Retinal pigment epithelial cell (primary cell): ENCODE data around the gene ATXN7L1.

Experiments used
- DNase-seq: peaks from one replicate; pipeline ENCODE4 v3.0.0-alpha.2; 2010; ENCODE audit warnings: low read depth
- H3K4me3 ChIP-seq: 2 replicates; pipeline ENCODE4 v1.5.1; 2011; ENCODE audit warnings: mild to moderate bottlenecking, low read length, control low read depth, moderate library complexity
- TF ChIP-seq, protein P1 (sequence below): conservative IDR thresholded peaks from 2 replicates; pipeline ENCODE4 v1.5.1; 2011; ENCODE audit warnings: low read depth, low read length, control low read depth, inconsistent platforms

ATXN7L1 gene

DNA sequence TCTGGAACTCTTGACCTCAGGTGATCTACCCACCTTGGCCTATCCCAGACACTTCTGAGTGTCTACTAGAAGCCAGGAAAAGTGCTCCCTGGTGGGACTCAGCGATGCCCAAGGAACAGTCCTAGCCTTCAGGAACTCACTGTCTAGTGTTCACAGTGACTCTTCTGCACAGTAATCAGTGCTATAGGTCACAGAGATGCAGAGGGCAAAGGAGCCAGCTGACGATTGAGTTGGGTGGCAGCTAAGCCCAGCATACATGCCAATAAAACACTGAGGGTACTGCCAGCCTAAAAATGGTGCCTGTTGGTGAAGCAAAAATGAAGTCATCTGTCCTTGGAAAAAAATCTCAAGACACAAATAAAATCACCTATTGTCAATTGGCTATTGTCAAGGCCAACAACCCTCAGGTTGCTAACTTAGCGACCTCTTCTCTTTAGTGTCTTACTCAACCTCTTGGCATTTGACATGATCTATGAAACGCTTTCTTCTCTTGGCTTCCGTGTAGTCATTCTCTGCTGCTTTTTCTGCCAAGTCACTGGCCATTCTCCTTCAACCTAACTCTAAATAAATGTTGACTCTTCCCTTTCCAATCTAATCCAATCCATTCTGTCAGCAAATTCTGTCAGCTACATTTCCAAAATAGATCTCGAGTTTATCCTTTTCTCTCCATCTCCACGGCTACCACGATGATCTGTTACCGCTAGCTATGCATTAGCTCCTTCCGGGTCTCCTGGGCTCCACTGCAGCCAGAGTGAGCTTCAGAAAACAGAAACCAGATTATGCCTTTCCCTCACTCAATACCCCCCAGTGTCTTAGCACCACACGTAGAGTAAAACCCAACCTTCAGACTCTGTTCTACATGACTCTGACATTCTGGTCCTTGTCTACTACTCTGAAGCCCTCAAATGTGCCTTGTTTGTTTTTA, 99.2 kb downstream of the ATXN7L1 start:
- TF ChIP-seq, protein P1, sequence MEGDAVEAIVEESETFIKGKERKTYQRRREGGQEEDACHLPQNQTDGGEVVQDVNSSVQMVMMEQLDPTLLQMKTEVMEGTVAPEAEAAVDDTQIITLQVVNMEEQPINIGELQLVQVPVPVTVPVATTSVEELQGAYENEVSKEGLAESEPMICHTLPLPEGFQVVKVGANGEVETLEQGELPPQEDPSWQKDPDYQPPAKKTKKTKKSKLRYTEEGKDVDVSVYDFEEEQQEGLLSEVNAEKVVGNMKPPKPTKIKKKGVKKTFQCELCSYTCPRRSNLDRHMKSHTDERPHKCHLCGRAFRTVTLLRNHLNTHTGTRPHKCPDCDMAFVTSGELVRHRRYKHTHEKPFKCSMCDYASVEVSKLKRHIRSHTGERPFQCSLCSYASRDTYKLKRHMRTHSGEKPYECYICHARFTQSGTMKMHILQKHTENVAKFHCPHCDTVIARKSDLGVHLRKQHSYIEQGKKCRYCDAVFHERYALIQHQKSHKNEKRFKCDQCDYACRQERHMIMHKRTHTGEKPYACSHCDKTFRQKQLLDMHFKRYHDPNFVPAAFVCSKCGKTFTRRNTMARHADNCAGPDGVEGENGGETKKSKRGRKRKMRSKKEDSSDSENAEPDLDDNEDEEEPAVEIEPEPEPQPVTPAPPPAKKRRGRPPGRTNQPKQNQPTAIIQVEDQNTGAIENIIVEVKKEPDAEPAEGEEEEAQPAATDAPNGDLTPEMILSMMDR, result no peak
- no peak overlapping the region for H3K4me3 ChIP-seq
- no peak for DNase-seq

DNA sequence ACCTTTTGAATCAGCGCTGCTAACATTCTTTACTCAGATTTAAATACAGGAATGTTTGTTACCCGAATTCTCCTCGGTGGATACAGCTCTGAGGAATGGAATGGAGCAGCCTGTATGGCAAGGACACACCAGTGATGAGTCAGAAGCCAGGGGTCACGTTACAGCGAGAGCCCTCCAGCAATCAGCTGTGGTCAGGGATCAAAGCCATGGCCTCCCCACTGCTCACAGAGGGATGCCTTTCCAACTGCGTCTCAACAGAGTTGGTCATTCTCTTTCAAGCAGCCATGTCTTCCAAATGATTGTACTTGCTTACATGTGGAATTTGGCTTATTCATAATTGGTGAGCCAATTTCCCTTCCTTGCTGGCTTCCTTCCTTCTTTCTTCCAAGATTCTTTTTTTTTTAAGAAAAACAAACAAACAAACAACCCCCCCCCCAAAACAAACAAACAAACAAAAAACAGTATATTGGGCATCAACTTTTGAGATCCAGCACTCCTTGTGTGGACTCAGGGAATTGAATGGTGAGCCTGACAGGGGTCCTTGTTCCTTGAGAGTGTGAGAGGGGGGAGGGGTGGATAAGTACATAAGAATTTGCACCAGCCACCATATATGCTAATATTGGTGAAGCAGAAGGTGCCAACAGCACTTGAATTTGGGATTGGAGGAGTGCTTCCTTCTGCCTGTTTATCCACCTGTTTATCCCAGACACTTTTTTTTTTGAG, 100.2 kb downstream of the ATXN7L1 start:
- H3K4me3 ChIP-seq, result no peak overlapping the region
- TF ChIP-seq, protein P1, result no peak
- peak; percentile 80 for DNase-seq

DNA sequence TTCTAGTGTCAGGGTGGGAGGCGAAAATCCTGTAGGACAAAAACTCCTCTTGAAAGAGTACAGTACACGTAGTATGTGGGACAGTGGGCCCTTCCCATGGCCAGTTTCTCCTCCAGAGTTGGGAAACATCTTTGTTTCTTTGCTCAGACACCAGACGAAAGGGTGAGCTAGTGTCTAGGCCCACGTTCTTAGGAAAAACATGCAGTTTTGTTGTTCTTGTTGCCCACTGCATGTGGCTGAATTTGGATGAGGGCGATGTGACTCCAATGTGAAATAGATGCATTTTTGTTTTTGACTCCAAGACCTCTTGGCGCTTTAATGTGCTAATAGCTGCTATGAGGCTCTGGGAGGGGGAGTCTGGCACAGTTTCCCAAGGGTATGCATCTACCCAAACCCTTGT, 100.8 kb downstream of the ATXN7L1 start:
- H3K4me3 ChIP-seq, result no peak overlapping the region
- no peak for DNase-seq
- TF ChIP-seq, protein P1, result no peak

DNA sequence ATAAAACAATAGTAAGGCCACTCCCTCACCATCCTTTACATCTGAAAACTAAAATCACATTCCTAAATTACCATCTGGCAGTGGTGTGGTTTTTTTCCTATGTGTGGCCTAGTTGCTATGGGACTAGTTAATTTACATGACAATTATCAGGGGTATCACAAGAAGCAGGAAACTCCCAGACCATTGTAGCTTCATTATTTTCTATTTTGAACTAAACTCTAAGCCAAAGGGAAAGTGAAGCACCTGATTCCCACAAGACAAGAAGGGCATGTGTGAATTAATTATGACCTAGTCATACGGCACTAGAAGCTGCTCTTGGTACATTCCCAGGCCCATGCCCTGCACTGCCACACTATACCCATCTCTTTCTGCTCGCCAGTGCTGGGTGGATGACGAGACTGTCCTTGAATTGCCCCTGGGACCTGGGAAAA, 103.4 kb downstream of the ATXN7L1 start:
- DNase-seq, result no peak
- no peak overlapping the region for H3K4me3 ChIP-seq
- TF ChIP-seq, protein P1, result no peak

DNA sequence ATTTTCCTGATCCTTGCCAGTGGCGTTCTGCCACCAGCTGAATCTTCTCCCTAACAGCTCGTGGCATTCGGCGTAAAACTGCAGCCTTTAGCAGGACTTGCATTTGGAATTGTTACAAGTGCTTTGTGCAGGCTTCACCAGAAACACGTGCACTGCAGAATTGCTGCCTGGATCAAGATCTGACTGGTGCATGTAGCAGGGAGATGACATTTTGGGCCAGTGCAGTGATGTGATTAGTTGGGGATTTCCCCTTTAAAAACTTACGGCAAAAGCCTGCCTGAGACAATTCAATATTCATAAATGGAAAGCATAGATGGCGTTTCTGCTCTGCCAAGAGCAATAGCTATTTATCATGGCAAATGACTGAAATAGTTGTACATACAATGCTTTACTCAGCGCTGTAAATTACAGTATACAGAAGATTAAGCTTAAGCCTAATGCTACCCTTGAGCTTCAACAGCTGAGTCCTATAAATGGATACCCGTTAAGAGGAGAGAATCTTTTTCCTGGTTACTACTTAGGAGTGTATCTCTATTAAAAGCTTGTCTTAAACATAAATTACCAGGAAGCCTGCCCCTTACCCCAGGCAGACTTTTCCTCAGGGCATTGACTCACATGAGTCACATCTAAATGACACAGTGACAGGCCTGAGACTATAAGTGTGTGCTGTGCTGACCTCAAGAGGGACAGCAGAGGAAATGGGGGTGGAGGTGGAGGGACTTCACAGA, 106.3 kb downstream of the ATXN7L1 start:
- H3K4me3 ChIP-seq, result no peak overlapping the region
- TF ChIP-seq, protein P1, result no peak
- no peak for DNase-seq

DNA sequence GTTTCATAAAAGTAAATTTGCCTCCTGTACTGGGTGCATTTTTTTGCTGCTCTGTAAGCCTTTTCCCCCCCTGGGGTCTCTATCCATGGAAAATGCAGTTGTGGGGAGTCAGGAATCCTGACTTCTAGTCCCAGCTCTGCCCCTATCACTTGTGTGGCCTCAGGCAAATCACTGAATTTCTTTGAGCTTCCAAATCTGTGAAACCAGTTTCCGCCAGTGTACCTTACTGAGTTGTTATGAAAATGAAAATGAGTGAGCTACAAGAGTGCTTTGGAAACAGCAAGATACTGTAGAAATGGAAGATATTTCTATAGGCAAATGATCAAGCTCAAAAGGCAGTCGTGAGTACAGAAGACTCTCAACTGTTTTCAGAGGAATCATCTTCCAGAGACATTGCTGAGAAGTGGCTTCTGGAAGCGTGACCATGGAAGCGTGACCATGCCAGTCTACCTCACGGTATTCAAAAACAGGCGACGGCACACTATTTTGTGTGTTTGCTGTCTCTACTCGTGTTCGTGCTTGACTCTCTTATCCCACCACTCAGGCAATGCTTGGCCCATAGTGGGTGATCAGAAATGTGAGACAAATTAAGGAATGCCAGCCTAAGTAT, 107.4 kb downstream of the ATXN7L1 start:
- H3K4me3 ChIP-seq, result no peak overlapping the region
- TF ChIP-seq, protein P1, result no peak
- DNase-seq, result no peak
